GM18511 (cell line): ENCODE measurements around the gene DIP2B.
"Not testable (repeated sequence)": the region's sequence is repeated elsewhere in the genome, so short reads cannot be mapped to it uniquely, and the experiment has no call there.

Experiments used
- ATAC-seq: cut with Tn5 transposase; IDR thresholded peaks from one replicate; pipeline ENCODE4 v1.9.1; 2021; ENCODE audit warnings: mild to moderate bottlenecking, moderate library complexity; ENCODE audit not compliant: unreplicated experiment

The DIP2B gene

GRCh38 chr12:50549885-50550284 is 45.1 kb downstream of the DIP2B start:
- no peak for ATAC-seq

- no peak for ATAC-seq
Measured at GRCh38 chr12:50550530-50551223, 45.9 kb downstream of the DIP2B start.

GRCh38 chr12:50551866-50552265 is 47.1 kb downstream of the DIP2B start:
- ATAC-seq: no peak

GRCh38 chr12:50554651-50555050 is 49.9 kb downstream of the DIP2B start:
- no peak for ATAC-seq

GRCh38 chr12:50555471-50555885 is 50.7 kb downstream of the DIP2B start:
- no peak for ATAC-seq

- no peak for ATAC-seq
Measured at GRCh38 chr12:50556273-50556672, 51.5 kb downstream of the DIP2B start.

- ATAC-seq: not testable (repeated sequence)
Measured at GRCh38 chr12:50556796-50557195, 52.0 kb downstream of the DIP2B start.

GRCh38 chr12:50557421-50557820 is 52.6 kb downstream of the DIP2B start:
- ATAC-seq: no peak

- ATAC-seq: no peak
Measured at GRCh38 chr12:50558970-50559369, 54.2 kb downstream of the DIP2B start.

- no peak for ATAC-seq
Measured at GRCh38 chr12:50562520-50563433, 58.0 kb downstream of the DIP2B start.

GRCh38 chr12:50563434-50563787 is 58.6 kb downstream of the DIP2B start:
- no peak for ATAC-seq

- ATAC-seq: no peak
Measured at GRCh38 chr12:50564237-50564947, 59.6 kb downstream of the DIP2B start.

- no peak for ATAC-seq
Measured at GRCh38 chr12:50564948-50565297, 60.1 kb downstream of the DIP2B start.

GRCh38 chr12:50566066-50566465 is 61.3 kb downstream of the DIP2B start:
- ATAC-seq: no peak

- no peak for ATAC-seq
Measured at GRCh38 chr12:50567926-50568325, 63.1 kb downstream of the DIP2B start.

- ATAC-seq: no peak
Measured at GRCh38 chr12:50568338-50569091, 63.7 kb downstream of the DIP2B start.

- no peak for ATAC-seq
Measured at GRCh38 chr12:50569321-50569720, 64.5 kb downstream of the DIP2B start.

- no peak for ATAC-seq
Measured at GRCh38 chr12:50569876-50570275, 65.1 kb downstream of the DIP2B start.

GRCh38 chr12:50571786-50572185 is 67.0 kb downstream of the DIP2B start:
- no peak for ATAC-seq

GRCh38 chr12:50572287-50572686 is 67.5 kb downstream of the DIP2B start:
- ATAC-seq: no peak

GRCh38 chr12:50572760-50573159 is 68.0 kb downstream of the DIP2B start:
- ATAC-seq: no peak
